DMS114 treated with DMSO at 0.1 percent for 48 hours (cell line): Measurements from ENCODE around the gene APBB1IP.
"Not testable (repeated sequence)": the region's sequence is repeated elsewhere in the genome, so short reads cannot be mapped to it uniquely, and the experiment has no call there.

Experiments used
- DNase-seq: peaks from one replicate; lab custom pipeline; 2025; ENCODE audit not compliant: unreplicated experiment; lab: John Stamatoyannopoulos, UW

APBB1IP gene

DNA sequence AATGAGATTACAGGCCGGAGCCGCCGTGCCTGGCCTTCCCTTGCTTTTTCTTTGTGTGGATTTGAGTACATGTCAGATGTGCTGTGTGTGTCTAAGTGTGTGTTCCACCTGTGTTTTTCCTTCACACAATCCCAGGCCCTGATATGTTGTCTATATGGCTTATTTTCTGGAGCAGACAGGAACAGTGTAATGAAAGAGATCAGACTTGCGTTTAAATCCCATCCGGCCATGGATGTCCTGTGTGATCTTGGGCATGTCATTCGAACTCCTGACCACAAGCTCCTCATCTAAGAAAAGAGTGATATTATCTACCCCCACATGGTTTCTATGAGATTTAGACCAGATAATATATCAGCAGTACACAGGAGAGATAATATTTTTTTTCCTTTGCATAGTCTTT, 37.2 kb downstream of the APBB1IP start:
- DNase-seq, result no peak

DNA sequence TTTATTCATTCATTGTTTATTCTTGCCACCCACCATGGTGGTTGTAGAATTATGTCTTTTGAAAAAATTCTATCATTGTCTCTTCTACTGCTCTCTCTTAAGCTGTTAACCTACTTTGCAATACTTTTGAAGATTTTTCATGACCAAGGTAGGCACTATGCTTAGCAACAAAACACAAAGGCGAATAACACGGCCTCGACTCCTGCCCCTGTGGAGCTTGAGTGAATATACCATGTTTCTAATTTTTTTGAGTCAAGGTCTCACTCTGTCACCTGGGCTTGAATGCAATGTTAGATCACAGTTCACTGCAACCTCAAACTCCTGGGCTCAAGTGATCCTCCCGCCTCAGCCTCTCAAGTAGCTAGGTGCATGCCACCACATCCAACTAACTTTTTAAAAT, 39.4 kb downstream of the APBB1IP start:
- DNase-seq, result no peak

DNA sequence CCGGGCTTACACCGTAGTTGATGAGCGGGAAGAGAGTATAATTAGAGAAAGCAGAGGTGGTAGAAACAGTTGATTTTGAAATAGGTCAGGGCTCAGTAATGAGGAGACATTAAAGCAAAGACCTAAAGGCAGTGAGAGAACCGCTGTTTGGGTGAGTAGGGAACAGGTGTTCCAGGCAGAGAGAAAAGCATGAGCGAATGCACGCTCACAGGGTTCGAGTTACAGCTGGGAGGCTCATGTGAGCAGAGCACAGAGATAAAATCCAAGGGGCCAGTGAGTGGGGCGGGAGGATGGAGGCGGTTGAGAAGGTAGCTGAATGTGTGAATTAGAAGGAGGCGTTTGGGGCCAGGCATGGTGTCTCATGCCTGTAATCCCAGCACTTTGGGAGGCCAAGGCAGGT, 39.9 kb downstream of the APBB1IP start:
- DNase-seq, result no peak

DNA sequence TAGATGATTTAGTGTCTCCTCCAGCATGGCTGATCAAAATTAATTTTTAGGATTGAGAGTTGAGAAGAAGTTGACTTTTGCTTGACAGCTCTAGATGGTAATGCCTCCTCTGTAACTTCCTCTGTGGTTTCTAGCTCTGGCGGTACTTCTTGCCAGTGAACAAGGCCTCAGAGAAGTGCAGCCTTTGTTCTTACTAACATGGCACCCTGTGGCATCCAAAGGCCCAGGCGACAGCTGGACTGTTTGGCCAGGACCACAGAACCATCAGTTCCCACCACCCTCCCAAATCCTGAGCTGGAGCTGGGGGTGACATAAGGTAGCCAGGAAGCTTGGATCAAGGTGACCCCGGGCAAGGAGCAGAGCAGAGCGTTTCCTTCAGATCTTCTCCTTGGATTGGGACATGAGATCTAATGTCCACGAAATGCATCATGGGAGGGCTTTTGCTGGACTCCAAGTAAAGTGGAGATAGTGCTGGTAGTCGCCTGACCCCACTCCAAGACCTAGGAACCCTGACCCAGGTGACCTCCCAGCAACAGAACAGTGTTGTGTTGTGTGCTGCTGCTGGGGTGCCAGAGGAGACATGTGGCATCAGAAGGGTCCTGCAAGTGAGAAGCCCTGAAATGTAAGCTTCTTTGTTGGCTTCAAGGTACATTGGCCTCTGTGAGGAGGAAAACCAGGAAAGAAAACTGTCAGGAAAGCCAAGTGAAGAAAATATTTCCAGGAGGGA, 41.8 kb downstream of the APBB1IP start:
- no peak for DNase-seq

DNA sequence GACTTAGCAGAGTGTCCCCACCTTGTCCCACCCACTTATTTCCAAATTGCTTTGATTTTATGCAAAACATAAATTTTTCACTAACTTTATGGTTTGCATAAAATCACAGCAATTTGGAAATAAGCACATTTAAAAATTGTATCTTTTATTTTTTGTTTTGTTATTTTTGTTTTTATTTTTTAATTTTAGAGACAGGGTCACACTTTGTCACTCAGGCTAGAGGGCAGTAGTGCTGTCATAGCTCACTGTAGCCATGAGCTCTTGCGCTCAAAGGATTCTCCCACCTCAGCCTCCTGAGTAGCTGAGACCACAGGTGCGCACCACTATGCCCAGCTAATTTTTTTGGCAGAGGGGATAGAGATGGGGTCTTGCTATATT, 43.2 kb downstream of the APBB1IP start:
- no peak for DNase-seq

DNA sequence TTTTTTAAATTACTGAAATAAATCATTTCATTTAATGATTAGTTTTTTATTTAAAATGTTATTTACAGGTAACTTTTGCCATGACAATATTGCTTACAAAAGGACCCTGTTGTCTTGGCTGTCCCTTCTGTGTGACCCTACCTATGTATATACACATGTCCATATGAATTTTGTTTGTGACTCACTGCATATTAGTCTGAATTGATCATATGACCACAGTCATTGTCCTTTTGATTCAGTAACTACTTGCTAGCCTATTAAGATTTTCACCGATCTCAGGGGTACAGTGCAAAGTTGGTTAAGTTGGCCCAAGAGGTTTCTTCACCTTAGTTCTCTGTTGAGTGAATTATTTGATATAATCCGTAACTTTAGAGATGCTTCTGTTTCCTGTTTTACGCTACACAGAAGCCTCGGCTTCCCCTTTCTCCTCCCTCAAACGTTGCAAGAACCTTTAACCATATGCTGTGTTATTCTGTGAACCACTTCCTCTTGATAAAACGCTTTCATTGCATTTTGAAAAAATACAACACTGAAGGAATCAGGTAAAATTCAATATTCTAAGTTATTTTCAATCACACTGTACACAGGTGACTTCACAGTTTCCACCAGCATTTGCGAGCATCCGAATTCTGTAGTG, 43.9 kb downstream of the APBB1IP start:
- DNase-seq, result no peak

DNA sequence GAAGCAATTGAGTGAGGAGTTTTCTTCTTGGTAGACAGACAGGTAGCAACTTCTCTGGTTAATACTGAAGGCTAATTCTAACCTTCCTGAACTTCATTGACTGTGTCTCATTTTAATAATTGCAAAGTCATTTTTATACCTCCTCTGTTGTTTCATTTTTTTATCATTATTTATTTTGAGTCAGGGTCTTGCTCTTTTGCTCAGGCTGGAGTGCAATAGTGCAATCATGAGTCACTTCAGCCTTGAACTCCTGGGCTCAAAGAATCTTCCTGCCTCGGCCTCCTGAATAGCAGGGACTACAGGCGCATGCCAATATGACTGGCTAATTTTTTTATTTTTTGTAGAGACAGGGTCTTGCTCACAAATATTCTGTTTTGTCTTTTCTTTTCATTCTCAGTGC, 45.4 kb downstream of the APBB1IP start:
- no peak for DNase-seq

DNA sequence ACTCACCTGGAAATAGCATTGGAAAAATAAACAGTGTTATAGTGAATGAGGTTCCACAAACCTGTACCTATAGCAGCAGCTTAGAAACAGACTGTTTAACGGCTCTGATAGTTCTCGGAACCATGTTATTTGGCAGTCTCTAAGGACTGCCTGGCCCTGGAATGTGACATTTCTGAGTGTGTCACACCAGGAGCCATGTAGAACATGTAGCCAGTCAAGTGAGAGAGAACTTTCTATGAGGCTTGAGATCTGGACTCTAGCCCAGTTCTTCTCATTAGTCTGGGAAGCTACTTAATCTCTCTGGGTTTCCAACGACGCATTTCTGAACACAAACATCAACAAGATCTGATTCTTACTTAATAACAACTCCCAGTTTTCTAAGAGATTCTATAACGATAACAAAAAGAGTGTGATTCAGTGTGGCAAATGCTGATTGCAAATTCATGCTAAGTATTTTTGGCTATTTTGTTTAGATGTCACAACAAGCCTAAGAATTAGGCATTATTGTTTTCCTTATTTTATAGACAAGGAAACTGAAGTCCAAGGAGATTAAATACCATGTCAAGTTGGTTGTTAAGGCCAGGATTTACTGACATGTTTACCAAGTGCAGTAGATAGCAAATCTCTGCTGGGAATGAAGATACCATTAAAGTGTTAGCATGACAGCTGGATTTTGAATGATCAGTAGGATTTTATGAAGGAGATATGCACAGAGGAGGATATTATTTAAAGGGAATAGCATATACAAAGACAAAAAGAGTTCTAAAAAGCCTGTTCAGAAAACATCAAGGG, 47.2 kb downstream of the APBB1IP start:
- no peak for DNase-seq

DNA sequence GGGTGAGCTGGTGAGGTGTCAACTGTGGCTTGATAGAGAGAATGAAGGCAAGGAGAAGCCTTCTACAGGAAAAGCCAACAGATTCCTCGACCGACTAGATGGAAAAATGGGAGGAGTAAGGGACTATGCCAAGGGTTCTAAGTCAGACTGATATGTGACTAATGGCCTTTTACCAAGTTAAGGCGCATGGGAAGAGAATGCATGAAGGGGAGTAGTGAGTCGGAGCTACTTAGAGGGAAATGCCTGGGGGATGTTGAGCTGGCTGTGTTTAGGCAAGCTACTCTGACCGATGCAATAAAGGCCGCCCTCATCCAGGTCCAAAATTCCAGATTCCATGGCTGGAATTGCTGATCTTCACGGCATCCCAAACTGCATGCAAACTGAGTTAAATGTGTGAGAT, 48.2 kb downstream of the APBB1IP start:
- DNase-seq, result no peak

DNA sequence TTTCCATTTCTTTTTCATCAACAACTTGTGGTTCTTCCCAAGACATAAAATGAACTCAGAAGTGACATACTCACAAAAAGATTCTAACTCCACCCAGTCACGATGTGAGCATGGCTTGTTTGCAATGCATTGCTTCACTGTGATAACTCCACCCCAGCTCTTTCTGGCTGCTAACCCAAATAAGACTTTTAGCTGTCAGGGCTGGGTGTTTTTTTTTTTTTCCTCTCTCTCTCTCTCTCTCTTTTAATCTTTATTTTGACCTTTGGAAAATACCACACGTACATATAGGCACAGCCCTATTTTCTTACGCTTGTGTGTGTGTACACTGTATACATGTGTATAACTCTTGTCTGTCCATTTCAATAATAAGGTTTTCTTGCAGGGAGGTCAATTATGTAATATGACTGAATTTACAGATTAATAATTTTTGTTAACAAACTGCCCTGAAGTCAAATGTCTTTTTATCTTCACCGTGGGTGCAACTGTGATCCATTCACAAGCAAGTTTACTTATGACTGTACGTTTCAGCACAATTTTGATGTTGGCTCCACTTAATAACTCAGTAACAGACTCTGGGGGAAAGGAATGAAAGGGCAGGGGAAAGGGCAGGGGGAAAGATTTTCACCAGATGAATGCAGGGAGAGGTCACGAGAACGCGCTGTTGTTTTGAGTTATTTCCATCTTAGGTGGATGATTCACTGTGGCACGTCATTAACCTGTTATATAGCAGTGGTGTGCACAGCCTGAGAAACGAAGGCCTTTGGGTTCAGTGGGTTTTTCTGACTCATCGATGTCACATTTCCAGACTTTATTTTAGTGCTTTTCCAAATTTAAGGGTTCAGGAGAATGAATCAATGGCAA, 49.1 kb downstream of the APBB1IP start:
- DNase-seq, result no peak

DNA sequence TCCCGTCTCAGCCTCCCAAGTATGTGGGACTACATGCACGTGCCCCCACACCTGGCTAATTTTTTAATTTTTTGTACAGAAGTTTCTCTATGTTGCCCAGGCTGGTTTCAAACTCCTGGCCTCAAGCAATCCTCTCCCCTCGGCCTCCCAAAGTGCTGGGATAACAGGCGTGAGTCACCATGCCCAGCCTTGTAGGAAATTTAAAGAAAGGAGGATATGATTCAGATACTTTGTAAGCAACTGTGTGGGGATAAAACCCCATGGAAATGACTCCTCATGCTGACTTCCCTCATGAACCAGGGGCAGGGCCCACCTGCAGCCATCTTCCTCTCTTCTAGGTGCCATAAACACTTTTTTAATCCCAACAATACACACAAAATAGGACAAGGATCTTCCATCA, 50.2 kb downstream of the APBB1IP start:
- DNase-seq, result no peak

DNA sequence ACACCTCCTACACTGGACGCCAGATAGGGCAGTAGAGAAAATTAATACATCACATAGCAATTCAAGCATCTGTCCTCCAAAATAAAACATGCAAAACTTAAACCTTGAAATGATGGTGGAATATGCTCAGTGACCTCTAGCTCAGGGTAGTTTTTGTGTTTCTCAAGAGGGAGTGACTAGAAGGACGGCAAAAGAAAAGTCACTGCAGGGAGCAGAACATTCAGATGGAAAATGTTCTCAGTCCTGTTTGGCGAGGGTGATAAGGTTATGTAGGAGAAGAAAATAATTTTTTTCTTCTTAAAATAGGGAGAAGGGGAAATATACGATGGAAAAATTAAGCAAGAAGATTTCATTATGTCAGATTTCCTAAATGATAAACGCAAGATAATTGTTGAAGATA, 50.9 kb downstream of the APBB1IP start:
- DNase-seq, result no peak

DNA sequence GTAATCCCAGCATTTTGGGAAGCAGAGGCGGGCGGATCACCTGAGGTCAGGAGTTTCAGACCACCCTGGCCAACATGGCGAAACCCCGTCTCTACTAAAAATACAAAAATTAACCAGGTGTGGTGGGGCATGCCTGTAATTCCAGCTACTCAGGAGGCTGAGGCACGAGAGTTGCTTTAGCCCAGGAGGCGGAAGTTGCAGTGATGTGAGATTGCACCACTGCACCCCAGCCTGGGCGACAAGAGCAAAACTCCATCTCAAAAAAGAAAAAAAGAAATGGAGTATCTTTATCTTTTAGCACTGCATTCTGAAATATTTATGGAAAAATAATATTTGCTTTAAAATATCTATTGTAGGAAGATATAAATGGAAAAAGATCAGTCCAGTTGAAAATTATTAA, 52.2 kb downstream of the APBB1IP start:
- not testable (repeated sequence) for DNase-seq

DNA sequence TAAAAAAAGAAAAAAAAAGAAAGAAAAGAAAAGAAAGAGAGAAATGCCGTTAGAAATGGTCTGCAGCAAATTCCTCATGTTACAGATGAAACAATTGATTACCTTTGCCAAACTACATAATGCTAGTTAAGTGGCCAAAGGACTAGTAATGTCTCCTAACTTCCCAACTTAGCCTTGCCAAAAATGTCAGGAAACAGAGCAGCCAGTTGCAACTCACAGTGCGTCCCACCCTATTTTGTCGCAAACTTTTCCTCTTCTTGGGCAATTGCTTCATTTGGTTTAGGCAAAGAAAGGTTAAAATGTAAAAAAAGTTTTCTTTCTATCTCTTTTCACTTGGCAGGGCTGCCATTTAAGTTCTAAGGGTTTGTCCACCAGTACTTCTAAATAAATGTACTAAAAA, 53.1 kb downstream of the APBB1IP start:
- DNase-seq, result no peak

DNA sequence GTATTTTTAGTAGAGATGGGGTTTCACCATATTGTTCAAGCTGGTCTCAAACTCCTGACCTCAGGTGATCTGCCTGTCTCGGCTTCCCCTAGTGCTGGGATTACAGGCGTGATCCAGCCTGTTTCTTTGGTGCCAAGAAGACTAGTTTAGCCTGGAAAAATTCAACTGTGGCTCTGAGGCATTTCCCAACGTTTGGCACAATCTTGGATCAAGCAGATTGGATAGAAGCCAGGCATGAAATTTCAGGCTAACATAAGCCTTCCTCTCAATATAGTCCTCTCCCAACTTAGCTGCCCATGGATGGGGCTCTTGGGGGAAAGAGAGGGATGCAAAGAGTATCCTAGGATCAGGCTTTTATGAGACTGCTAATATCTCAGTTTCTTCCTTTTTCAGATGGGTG, 53.8 kb downstream of the APBB1IP start:
- DNase-seq, result no peak

DNA sequence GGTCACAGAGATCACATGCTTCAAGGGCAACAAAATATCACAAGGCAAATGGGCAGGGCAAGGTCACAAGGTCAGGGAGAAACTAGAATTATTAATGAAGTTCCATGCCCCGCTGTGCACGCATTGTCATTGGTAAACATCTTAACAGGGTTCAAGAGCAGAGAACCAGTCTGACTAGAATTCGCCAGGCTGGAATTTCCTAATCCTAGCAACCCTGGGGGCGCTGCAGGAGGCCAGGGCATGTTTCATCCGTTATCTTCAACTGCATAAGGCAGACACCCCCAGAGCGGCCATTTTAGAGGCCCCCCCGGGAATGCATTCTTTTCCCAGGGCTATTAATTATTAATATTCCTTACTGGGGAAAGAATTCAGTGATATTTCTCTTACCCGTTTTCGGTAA, 54.6 kb downstream of the APBB1IP start:
- not testable (repeated sequence) for DNase-seq

DNA sequence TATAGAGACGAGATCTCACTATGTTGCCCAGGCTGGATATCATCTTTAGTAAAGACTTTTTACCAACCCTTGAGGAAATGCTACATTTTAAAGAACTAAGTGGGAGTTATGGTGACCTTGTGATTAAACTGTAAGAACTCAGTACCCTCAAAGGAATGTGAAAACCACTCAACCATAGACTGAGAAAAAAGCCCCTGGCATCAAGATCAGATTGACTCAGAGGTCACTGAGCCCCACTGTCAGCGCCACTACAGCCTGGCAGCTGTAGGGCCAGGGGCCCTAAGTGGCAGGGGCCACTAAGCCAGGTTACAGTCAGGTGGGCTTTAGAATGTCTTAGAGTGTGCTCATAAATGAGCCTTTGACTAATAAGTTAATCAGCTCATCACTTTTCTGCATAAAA, 55.9 kb downstream of the APBB1IP start:
- DNase-seq, result no peak

DNA sequence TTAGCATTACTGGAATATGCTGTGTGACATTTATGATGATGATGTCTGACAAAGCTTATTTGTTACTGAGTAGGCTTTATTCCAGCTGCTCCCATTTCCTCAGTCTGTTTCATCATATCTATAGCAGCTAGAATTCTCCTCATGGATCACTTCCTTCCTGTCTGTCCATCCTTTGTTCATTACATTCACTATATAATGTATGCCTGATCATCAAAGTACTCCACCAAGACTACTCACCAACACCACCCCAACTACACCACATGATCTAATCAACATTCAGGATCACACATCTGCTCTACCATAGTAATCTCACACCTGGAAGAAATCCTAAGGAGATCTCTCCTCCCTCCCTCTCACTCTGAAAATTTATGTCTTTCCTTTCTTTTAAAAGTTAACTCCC, 61.3 kb downstream of the APBB1IP start:
- DNase-seq, result no peak

DNA sequence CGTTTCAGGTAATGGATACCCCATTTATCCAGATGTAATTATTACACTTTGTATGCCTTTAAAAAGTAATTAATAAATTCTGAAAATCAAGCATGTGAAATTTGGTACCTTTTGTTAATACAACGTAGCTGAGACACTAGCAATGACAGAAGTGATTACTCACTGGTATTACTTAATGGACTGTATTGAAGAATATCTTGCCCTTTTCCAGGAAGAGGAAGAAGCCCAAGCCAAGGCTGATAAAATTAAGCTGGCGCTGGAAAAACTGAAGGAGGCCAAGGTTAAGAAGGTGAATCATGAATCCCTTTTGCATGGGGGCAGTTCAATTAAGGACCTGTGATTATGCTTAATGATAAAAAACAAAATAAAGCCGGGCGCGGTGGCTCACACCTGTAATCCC, 64.8 kb downstream of the APBB1IP start:
- no peak for DNase-seq

DNA sequence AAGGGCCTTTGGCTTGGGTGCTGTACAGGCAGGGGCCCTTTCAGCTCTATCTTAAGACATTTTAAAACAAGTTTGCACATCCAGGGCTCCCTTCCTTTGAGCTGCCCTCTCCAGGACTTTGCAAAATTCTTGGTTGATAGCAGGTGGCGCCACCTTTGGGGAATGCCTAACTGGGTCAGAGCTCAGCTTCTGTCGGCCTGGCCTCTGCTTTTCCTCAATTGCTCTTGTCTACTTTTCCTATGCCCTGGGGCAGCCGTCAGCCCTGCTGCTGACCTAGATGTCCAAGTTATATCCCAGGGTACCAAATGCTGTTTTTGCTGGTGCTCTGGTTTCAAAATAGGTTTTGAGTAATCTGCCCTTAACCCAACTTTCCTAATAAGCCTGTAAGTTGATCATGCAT, 65.8 kb downstream of the APBB1IP start:
- no peak for DNase-seq

DNA sequence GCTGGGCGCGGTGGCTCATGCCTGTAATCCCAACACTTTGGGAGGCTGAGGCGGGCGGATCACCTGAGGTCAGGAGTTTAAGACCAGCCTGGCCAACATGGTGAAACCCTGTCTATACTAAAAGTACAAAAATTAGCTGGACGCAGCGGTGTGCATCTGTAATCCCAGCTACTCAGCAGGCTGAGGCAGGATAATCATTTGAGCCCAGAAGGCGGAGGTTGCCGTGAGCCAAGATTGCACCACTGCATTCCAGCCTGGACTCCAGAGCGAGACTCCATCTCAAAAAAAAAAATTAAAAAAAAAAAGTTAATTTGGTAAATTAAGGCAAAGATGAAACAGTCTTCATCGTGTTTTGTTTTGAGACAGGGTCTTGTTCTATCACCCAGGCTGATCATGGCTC, 66.3 kb downstream of the APBB1IP start:
- DNase-seq, result not testable (repeated sequence)
